ENCODE data around the gene GNA15.

GNA15 gene

DNA sequence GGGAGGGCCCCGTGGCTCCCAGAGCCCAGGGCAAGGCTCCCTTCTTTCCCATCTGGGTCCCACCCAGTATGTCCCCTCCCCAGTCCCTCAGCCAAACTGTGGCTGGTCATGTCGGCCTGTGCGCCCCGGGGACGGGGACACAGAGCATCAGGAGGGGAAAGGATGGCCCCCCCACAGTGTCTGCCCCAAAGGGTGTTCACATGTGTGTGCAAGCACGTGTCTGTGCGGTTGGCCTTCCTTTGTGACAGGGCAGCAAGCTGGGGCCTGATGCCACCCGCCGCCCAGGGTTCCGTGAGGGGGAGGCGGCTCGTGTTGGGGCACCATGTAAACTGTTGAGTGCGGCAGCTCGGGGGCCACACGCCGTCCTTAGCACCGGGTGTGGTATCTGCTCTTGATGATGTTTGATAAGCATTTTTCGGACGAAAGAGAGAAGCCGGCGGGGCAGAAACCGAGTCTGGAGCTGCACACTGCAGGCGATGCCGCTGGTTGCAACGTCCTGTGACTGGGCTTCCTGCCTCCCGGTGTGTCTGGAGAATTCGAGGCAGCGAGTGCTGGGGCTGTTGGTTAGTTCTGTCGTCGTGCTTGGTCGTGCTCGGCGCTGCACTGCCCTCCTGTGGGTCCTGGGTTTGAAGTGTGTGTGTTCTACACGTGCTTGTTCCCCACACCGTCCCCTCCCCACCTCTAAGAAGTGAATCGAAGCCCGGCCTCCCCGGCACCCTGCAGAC, 23.3 kb upstream of the GNA15 start:
- Histone ChIP-seq H3K27me3 (ENCODE audit: insufficient read depth, low read length) (no peaks in the 10 kb centered on the region), H3K9me3 (ENCODE audit: low read length) (no peaks in the 10 kb centered on the region), H3K4me1 (ENCODE audit: insufficient read depth, low read length) (no peaks in the 10 kb centered on the region), H3K4me3 (ENCODE audit: low read length) (no peak overlapping the region), H2AFZ (ENCODE audit: low read depth, low read length) (no peak overlapping the region), H3K36me3 (ENCODE audit: insufficient read depth, low read length) (peaks cover 13% of the 10 kb centered on the region)

DNA sequence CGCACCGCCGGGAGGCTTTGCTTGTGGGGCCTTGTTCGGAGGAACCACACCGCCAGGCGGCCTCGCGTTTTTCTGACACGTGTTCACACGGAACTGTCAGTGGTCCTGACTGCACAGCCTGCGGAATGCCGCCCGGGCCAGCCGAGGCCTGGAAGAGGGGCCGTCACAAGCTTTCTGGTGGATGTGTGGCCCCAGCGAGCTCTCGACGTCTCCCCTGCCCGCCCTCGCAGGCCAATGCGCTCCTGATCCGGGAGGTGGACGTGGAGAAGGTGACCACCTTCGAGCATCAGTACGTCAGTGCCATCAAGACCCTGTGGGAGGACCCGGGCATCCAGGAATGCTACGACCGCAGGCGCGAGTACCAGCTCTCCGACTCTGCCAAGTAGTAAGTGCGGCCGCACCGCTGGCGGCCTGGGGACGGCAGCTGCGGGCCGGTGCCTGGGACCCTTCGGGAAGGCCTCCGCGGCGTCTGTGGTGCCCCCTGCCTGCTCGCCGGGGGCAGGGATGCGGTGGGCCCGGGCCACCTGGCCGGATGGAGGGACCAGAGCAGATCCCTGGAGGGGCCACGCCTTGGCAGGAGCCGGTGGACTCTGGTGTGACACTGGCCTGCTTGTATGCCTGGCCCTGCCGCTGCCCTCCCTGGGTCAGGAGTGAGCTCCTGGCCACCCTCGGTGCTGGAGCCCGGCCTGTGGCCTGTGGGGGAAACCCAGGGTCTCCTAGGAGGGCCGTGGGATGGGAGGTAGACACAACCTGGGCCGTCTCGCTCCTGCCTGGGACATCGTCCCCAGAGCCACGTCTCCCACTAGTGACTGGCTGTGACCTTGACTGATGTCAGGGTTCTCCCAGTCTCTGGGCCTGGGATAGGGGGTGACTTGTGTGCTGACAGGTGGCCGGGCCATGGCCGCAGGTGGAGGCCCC, 22.5 kb upstream of the GNA15 start:
- Histone ChIP-seq H3K4me1 (ENCODE audit: insufficient read depth, low read length) (no peaks in the 10 kb centered on the region), H3K27me3 (ENCODE audit: insufficient read depth, low read length) (no peaks in the 10 kb centered on the region), H3K36me3 (ENCODE audit: insufficient read depth, low read length) (peaks cover 17% of the 10 kb centered on the region), H2AFZ (ENCODE audit: low read depth, low read length) (no peak overlapping the region), H3K4me3 (ENCODE audit: low read length) (no peak overlapping the region), H3K9me3 (ENCODE audit: low read length) (no peaks in the 10 kb centered on the region)

GRCh38 chr19:3114018-3114726, 21.7 kb upstream of the GNA15 start:
- Histone ChIP-seq H3K36me3 (ENCODE audit: insufficient read depth, low read length) (peaks cover 19% of the 10 kb centered on the region), H3K4me3 (ENCODE audit: low read length) (no peak overlapping the region), H2AFZ (ENCODE audit: low read depth, low read length) (no peak overlapping the region), H3K27me3 (ENCODE audit: insufficient read depth, low read length) (no peaks in the 10 kb centered on the region), H3K9me3 (ENCODE audit: low read length) (no peaks in the 10 kb centered on the region), H3K4me1 (ENCODE audit: insufficient read depth, low read length) (no peaks in the 10 kb centered on the region)

DNA sequence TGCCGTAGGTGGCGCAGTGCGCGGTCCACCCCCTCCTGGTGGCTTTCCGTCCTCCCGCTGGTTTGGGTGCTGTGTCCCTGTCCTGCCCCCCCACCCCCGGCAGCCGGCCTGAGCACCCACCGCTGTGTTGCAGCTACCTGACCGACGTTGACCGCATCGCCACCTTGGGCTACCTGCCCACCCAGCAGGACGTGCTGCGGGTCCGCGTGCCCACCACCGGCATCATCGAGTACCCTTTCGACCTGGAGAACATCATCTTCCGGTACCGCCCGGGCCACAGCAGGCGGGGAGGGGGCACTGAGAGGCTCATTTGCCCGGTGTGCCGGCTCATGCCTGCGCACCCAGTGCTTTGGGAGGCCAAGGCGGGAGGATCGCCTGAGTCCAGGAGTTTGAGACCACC, 21.0 kb upstream of the GNA15 start:
- Histone ChIP-seq H3K36me3 (ENCODE audit: insufficient read depth, low read length) (peaks cover 19% of the 10 kb centered on the region), H3K27me3 (ENCODE audit: insufficient read depth, low read length) (no peaks in the 10 kb centered on the region), H3K4me1 (ENCODE audit: insufficient read depth, low read length) (no peaks in the 10 kb centered on the region), H2AFZ (ENCODE audit: low read depth, low read length) (no peak overlapping the region), H3K9me3 (ENCODE audit: low read length) (no peaks in the 10 kb centered on the region), H3K4me3 (ENCODE audit: low read length) (no peak overlapping the region)

- Histone ChIP-seq H3K9me3 (ENCODE audit: low read length) (no peaks in the 10 kb centered on the region), H3K4me1 (ENCODE audit: insufficient read depth, low read length) (no peaks in the 10 kb centered on the region), H3K27me3 (ENCODE audit: insufficient read depth, low read length) (no peaks in the 10 kb centered on the region), H2AFZ (ENCODE audit: low read depth, low read length) (no peak overlapping the region), H3K4me3 (ENCODE audit: low read length) (no peak overlapping the region), H3K36me3 (ENCODE audit: insufficient read depth, low read length) (peaks cover 19% of the 10 kb centered on the region)
Measured at GRCh38 chr19:3115411-3115810, 20.4 kb upstream of the GNA15 start.

- peaks cover 19% of the 10 kb centered on the region for H3K36me3 ChIP-seq (ENCODE audit: insufficient read depth, low read length)
- no peaks in the 10 kb centered on the region for H3K27me3 ChIP-seq (ENCODE audit: insufficient read depth, low read length)
- no peak overlapping the region for H2AFZ ChIP-seq (ENCODE audit: low read depth, low read length)
- peaks cover 2% of the 10 kb centered on the region for H3K4me1 ChIP-seq (ENCODE audit: insufficient read depth, low read length)
- H3K9me3 ChIP-seq (ENCODE audit: low read length), result no peaks in the 10 kb centered on the region
- H3K4me3 ChIP-seq (ENCODE audit: low read length), result no peak overlapping the region
Measured at GRCh38 chr19:3115916-3116602, 19.8 kb upstream of the GNA15 start.

DNA sequence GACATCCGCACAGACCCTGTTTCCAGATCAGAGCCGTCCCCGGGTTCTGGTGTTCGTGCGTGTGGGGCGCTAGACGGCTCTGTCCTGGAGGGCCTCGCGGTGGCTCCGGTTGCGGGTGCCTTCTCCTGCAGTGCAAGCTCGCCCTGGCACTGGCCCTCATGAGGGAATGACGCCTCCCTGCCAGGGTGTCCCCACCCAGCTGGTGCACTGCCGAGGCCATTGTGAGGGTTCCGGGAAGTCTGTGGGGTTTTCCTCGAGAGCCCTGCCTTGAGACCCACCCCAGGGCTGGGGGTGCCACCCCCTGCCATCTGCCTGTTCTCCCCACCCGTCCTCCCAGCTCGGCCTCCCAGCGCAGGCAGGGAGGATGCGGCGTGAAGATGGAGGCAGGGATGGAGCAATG, 19.2 kb upstream of the GNA15 start:
- Histone ChIP-seq H3K4me3 (ENCODE audit: low read length) (no peak overlapping the region), H3K36me3 (ENCODE audit: insufficient read depth, low read length) (peaks cover 21% of the 10 kb centered on the region), H3K27me3 (ENCODE audit: insufficient read depth, low read length) (no peaks in the 10 kb centered on the region), H3K9me3 (ENCODE audit: low read length) (no peaks in the 10 kb centered on the region), H2AFZ (ENCODE audit: low read depth, low read length) (no peak overlapping the region), H3K4me1 (ENCODE audit: insufficient read depth, low read length) (peaks cover 3% of the 10 kb centered on the region)

- no peaks in the 10 kb centered on the region for H3K9me3 ChIP-seq (ENCODE audit: low read length)
- H2AFZ ChIP-seq (ENCODE audit: low read depth, low read length), result no peak overlapping the region
- H3K36me3 ChIP-seq (ENCODE audit: insufficient read depth, low read length), result peaks cover 26% of the 10 kb centered on the region
- no peaks in the 10 kb centered on the region for H3K27me3 ChIP-seq (ENCODE audit: insufficient read depth, low read length)
- peaks cover 3% of the 10 kb centered on the region for H3K4me1 ChIP-seq (ENCODE audit: insufficient read depth, low read length)
- H3K4me3 ChIP-seq (ENCODE audit: low read length), result no peak overlapping the region
Measured at GRCh38 chr19:3117716-3118115, 18.1 kb upstream of the GNA15 start.

GRCh38 chr19:3118232-3119070, 17.4 kb upstream of the GNA15 start:
- Histone ChIP-seq H3K27me3 (ENCODE audit: insufficient read depth, low read length) (no peaks in the 10 kb centered on the region), H3K36me3 (ENCODE audit: insufficient read depth, low read length) (peaks cover 23% of the 10 kb centered on the region), H3K4me3 (ENCODE audit: low read length) (no peak overlapping the region), H2AFZ (ENCODE audit: low read depth, low read length) (no peak overlapping the region), H3K4me1 (ENCODE audit: insufficient read depth, low read length) (peaks cover 3% of the 10 kb centered on the region), H3K9me3 (ENCODE audit: low read length) (no peaks in the 10 kb centered on the region)

DNA sequence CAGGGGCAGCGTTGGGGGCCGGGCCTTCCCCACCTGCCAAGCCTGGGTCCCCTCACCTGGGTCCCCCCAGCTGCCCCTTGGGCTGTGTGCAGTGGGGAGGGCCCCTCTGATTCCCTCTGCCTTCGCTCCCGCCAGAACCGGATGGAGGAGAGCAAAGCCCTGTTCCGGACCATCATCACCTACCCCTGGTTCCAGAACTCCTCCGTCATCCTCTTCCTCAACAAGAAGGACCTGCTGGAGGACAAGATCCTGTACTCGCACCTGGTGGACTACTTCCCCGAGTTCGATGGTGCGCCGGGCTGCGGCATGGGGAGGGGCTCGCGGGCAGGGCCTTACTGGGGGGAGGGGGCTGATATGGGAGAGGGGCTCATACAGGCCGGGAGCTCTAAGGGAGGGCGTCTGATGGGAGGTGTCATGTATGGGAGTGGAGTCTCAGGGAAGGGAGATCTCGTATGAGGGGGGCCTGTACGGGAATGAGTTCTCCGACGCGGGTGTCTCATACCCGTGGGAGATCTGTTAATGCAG, 16.7 kb upstream of the GNA15 start:
- no peak overlapping the region for H3K4me3 ChIP-seq (ENCODE audit: low read length)
- H3K36me3 ChIP-seq (ENCODE audit: insufficient read depth, low read length), result peaks cover 20% of the 10 kb centered on the region
- H3K9me3 ChIP-seq (ENCODE audit: low read length), result no peaks in the 10 kb centered on the region
- H3K27me3 ChIP-seq (ENCODE audit: insufficient read depth, low read length), result no peaks in the 10 kb centered on the region
- H2AFZ ChIP-seq (ENCODE audit: low read depth, low read length), result no peak overlapping the region
- peaks cover 5% of the 10 kb centered on the region for H3K4me1 ChIP-seq (ENCODE audit: insufficient read depth, low read length)

- no peak overlapping the region for H2AFZ ChIP-seq (ENCODE audit: low read depth, low read length)
- peaks cover 20% of the 10 kb centered on the region for H3K36me3 ChIP-seq (ENCODE audit: insufficient read depth, low read length)
- no peak overlapping the region for H3K4me3 ChIP-seq (ENCODE audit: low read length)
Measured at GRCh38 chr19:3119693-3120380, 16.0 kb upstream of the GNA15 start.

More at GRCh38 chr19:3119693-3120380, 16.0 kb upstream of the GNA15 start:
- peaks cover 5% of the 10 kb centered on the region for H3K4me1 ChIP-seq (ENCODE audit: insufficient read depth, low read length)
- H3K27me3 ChIP-seq (ENCODE audit: insufficient read depth, low read length), result no peaks in the 10 kb centered on the region
- no peaks in the 10 kb centered on the region for H3K9me3 ChIP-seq (ENCODE audit: low read length)
